Kasumi-1 (cell line): ENCODE measurements around the gene KIF5C.
"Not testable (repeated sequence)": the region's sequence is repeated elsewhere in the genome, so short reads cannot be mapped to it uniquely, and the experiment has no call there.

Experiments
- DNase-seq, 2 experiments: peaks; one replicate each; lab custom pipeline; 2025; lab: John Stamatoyannopoulos, UW

KIF5C gene

DNA sequence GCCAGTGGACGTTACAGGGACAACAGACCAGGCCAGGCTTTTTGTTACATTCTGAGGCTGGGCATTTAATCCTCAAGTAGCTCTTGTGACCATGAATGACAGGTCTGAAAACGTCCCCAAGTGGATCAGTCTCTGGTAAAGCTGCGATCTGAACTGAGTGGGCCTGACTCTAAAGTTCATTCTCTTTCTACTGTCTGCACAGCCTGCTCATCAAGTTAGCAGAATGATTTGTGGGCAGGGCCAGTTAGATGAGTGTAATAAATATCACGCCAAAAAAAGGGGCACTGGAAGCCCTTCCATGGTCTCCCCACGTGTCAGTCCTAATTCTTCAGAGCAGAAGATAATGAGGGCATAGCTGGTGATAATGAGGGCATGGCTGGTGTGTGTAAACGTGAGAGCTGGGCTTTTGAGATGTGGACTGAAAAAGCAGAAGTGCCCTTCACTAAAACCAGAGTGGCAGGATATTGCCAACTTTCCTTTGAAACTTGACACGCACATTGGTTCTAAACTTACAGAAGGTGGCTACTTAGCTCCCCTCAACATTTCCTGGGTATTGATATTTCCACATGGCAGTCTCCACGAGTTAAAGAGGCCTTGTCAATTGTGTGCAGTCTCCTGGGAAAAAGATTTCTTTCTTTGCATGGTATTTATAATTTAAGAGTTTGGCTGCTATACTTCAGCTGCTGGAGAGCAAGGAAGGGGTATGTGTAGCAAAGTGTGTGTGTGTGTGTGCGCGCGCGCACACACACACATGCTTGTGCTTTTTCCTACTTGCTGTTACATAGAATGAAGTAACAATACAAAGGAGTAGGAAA is 90.8 kb downstream of the KIF5C start:
- DNase-seq = peak; percentile 99

DNA sequence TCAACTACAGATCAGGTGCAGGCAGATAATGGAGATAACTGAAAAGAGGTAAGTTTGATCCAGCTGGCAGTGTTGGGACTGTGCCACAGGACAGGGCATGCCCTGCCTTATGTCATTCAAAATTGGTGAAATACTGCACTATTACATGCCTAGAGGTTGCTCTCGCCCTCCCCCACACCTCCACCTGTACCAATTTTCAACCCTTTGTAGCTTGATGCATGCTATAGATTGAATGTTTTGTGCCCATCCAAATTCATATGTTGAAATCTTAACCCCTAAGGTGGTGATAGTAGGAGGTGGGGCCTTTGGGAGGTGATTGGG is 91.4 kb downstream of the KIF5C start:
- DNase-seq = no peak

DNA sequence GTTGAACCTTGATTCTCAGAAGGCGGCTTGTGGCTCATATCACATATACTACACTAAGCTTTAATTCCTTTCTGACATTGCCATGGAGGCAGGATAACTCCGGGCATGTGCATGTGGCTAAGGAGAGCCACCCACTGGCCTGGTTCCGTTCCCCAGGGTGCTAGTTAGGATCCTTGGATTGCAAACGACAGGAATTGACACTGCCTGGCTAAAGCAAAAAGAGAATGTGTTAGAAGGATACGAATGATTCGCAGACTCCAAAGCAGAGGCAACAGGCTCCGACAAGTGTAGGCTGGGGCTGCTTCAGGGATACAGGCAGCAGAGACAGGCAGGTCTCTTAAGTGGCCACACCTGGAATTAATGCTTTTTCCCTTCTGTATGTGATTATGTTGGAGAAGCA is 92.0 kb downstream of the KIF5C start:
- DNase-seq = no peak

DNA sequence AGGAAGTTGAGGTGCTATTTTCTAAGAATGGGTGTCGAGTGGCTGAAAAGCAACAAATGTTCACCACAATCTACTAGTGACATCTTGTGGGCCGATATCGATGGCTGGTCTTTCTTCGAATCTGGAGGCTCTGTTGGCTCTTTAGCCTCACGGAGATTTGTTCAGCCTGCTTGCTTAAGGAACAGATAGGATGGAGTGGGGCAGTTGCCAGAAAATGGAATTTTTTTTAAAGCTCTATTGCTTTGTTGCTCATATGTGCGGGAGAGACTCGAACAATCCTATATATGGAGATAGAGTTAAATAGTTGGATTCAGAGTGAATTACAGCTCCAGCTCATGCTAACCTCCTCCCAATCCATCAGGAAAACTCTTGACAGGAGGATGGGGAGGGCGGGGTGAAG is 92.6 kb downstream of the KIF5C start:
- peak in 1 of 2 experiments; percentile 23 for DNase-seq

DNA sequence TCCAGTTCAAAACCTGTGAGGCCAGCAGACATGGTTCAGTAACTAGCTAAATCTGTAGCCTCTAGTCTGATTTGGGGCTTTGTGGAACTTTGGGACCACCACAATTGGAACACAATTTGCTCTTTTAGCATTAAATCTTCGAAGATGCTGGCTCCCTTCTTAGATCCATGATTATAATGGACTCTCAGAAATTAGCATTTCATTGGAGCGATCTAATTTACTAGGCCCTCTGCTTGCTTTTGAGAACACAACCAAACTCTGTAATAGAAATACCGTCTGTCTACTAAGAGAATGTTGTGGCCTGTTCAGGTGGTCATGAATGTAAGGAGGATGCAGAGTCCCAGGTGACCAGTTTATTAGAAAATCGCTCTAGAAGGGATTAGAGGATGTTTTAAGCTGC is 93.3 kb downstream of the KIF5C start:
- no peak for DNase-seq

DNA sequence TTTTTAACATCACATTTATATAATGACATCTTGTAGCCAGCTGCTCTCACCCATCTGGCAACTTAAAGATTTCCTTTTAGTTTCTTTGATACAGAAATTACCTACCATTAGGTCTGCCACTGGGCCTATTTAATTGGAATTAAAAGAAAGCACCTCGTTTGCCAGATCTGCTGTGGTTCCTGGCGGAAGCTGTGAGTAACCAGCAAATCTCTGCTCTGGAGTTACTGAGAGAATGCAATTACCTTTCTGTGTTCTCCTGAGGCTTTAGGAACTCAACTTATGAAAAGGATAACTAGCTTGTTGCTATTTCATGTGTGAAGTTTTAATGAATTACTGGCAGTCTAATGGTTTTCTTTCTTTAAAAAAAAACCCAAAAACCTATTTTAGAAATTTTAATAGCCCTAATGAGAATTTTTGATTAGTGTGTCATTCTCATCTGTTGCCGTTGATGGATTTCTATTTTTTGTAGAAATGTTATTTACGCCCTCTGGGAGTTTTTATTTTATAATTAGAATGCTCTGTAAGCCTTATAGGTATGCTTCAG is 93.8 kb downstream of the KIF5C start:
- DNase-seq = no peak

DNA sequence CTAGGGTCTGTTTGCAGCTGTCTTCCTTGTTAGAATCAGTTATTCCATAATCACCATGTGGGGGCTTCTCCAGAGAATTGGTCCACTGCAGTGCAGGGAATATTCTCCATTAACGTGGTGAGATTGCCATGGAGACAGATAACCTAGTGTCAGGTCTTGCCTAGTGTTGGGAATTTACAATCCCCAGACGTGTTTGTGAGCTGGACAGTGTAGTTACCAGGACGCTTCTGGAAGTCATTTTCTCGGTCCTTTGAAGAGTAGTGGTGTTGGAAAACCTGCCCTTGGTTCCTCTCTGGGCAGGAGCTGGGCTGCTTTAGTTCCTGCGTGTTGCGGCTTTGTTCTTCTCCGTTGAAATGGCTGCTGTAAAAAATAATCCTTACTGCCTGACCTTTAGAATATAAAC is 94.6 kb downstream of the KIF5C start:
- DNase-seq = no peak

DNA sequence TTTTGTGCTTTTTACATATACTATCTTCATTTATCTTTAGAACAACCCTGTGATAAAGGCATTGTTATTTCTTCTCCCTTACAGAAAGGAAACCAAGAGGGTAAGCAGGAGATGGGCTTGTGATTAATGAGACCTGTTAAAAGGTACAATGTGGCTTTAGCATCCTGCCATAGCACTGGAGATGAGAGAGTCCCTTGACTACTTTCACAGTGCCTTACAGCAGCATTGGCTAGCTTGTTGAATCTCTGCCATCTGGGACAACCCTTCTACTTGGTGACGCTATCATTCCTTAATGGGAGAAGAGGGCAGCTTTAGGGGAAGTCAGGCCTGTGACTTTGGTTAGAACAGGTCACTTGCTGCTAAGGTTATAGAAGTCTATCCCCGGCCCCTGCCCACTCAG is 95.4 kb downstream of the KIF5C start:
- DNase-seq = no peak

DNA sequence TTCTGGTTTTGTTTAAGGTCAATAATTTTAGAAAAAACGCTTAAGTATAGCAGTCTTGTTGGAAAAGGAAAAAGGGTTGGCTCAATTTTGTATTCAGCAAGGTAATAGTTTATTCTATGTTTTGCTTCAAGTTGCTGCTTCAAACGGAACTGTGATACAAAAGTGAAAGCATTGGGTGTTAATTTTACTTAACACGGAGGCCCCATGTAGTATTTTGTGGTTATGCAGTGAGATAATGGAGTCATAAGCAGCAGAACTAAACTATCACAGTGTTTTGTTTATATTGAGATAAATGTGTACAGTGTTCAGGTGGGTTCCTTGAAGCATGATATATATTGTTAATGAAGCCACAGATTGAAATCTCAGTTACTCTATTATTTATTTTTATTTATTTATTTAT is 96.5 kb downstream of the KIF5C start:
- no peak for DNase-seq

DNA sequence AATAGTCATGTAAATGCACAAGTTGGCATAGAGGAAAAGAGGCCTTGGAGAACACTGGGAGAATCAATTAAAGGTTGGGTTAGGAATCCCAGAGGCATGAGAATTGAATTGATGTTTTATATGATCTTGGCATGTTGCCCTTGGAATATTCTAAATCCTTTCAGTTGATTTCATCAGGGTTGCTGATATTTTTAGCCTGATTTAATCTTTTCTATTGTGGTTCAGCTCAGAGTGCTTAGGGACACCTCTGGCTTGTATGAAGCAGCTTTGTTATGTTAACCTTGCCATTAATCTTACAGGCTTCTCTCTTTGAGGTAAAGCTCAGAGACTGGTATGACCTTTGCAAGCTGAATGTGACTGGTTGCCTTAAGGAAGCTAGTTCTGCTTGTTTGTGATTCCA is 99.1 kb downstream of the KIF5C start:
- DNase-seq = no peak

DNA sequence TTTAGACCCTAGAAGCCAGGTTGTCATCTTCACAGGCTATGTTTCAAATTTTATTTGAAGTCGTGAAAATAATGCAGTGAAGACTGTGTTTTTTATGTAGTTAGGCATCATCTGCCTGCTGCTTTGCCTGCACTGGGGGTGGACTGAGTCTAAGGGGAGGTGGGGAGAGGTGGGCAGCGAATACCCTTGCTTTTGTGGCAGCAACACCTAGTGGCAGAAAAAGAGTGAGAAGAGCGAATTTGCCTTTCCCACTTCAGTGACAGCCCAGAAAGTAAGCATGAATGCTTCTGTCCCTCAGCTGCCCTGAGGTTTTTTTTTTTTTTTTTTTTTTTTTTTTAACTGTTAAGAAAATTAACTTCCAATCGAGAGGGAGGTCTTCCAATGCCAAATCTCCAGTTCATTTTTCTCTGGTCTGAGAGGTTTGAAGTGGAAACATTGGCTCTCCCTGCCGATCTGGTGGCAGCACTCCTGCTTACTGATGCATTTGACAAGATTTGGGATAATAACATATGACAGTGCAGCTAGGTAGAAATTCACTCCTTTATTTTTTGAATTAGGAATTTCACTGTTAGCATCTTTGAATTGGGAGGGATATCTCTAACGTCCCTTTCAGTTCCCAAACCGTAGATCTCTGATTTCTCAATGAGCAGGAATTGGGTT is 103.1 kb downstream of the KIF5C start:
- DNase-seq = peak in 1 of 2 experiments; percentile 17

DNA sequence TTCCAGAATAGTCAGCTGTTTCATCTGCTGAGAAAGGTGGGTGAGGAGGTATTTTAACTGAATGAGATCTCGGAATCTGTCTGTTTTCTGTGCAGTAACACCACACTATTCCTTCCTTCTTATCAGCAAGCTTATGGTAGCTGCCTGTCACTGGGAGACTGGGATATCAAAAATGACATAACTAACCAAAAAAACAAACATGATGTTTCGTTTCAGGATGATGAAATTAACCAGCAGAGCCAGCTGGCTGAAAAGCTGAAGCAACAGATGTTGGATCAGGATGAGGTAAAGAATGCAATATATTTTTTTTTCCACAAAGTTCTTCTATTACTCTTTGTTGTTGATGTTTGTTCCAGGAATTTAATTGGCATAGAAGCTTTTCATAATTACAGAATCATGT is 103.7 kb downstream of the KIF5C start:
- no peak for DNase-seq

DNA sequence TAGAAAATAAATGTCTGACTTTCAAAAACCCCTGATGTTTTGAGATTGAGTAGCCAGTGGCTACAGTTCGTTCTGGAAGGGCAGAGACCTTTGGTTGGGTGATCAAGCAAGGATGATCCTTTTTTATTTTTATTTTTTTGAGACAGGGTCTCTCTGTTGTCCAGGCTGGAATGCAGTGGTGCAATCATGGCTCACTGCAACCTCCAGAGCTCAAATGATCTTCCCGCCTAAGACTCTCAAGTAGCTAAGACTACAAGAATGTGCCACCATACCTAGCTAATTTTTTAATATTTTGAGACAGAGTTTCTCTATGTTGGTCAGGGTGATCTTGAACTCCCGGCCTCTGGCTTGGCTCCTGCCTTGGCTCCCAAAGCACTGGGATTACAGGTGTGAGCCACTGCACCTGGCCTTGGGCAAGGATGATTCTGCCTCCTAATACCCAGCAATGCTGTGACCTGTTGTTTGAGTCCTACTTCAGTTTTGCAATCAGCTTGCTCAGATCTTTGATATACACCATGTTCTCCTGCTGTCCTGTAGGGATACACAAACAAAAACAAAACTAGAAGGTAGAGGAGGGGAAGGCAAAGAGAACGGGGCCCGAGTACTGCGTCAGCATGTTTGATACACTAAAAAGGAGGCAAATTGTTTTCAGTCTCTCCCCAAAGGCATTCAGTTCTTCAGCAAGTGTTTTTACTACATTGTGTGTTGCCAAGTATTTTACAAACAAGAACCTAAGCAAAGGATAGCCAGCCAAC is 104.3 kb downstream of the KIF5C start:
- DNase-seq = no peak

DNA sequence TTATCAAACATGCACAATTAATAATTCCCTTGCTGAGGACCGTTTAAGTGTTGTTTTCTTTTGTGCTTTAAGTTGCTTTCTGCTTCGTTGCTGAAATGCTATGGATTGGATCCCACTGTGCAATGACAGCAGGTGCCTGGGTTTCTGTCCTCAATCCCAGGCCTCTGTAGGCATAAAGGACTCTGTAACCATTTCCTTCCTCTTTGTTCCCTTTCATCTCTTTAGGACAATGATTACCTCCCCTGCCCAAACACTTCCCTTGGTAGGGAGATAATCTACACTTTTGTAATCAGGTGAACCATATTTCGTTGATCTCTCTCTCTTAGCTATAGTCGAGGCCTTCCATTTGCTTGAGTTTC is 104.9 kb downstream of the KIF5C start:
- DNase-seq = peak in 1 of 2 experiments; percentile 26

DNA sequence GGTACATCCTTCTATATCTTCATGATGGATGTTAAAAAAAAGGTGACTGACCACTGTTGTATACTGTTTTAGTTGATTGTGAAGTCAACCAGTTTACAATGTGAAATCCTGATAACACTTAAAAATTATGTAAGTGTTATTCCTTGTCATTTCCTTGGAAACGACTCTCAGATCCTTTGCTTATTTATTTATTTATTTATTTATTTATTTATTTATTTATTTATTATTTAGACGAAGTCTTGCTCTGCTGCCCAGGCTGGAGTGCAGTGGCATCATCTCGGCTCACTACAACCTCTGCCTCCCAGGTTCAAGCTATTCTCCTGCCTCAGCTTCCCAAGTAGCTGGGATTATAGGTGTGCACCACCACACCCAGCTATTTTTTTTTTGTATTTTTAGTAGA is 105.5 kb downstream of the KIF5C start:
- DNase-seq = not testable (repeated sequence)

DNA sequence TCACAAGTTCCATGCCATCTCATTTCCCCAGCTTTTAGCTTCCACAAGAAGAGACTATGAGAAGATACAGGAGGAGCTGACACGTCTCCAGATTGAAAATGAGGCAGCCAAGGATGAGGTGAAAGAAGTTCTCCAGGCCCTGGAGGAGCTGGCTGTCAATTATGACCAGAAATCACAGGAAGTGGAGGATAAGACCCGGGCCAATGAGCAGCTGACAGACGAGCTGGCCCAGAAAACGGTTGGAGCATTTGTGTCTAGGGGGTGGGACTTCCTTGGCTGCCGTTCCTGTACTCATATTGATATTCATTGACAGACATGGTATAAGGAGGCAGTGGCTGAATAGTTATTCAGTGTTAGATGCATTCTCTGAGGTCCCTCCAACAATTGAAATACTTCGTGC is 106.3 kb downstream of the KIF5C start:
- DNase-seq = no peak

DNA sequence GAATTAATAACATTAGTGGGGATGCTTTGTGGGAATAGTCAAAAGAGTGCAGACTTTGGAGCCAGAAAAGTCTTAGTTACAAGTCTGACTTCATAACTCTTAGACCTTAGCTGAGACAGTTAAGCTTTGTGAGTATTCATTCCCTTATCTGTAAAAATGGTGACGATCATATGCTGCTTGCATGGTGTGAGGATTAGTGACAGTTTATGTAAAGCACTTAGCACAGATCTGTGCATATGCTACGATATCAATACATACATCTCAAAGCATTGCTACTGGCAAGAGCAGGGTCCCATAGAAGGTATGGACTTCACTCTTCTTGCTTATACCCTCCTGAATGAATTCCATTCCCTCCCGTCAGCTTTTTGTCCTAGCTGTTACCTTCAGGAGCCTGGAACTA is 106.8 kb downstream of the KIF5C start:
- no peak for DNase-seq

DNA sequence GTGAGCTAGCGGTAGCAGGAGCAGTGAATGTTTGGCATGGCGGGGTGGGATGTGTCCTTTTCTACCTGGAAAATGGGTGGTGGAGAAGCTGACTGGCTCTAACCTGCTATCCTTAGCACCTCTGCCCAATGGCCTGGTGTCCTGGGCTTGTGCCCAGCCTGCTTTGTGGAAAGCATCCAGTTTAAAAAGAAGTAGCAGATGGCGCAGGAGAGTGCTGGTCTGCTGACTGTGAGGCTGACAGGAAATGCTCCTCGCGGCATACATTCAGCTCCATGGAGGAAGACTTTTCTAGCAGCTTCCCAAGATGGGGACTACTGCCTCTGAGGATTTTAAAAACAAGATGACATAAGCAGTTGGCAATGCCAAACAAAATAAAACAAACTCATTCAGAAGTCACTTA is 107.3 kb downstream of the KIF5C start:
- DNase-seq = no peak

DNA sequence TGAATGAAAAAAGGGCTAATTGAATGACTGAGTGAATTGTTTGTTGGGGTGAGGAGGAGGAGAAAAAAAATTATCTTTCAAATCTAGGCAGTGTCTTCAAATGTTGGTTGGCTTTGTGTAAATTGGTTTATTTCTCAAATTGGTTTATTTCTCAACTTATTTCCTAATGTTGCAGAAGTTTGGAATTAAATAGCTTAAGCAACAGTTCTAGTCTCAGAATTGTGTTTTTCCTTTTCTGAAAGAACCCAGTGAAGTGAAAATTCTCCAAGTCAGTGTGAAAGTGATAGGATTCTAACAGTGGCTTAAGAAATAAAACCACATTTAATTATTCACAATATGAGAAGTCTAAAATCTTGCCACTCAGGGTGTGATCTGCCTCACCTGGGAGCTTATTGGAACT is 108.9 kb downstream of the KIF5C start:
- DNase-seq = no peak

DNA sequence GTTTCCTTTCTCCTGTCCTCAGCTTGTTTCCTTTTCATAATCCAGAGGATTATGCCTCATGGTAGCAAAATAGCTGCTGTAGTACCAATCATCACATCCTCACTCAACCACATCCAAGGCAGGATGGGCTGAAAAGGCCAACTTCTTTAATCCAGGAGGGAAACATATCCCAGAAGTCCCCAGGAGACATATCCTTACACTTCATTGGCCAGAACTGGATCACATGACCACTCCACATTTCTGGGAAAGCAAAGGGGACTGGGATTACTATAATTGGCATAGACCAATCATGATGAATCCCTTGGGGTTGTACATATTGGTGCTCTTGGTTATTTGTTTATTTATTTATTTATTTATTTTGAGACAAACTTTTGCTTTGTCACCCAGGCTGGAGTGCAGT is 109.4 kb downstream of the KIF5C start:
- DNase-seq = no peak

DNA sequence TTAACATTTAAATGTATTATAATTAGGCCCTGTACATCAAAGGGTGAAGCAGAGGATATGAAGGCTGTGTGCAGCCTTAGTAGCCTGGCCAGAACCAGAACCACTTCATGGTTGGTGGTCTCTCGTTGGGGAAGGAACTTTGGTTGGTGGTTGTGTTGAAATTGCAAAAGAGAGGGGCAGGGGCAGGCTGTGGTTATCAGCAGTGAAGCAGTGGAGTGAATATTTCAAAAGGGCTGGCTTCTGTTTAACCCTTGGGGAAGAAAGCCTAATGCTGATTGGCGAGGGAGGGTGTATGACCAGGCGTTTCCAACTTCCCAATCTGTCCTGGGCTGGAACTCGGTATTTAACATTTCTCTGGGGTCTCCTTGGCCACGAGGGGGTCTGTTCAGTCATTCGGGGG is 112.3 kb downstream of the KIF5C start:
- no peak for DNase-seq

DNA sequence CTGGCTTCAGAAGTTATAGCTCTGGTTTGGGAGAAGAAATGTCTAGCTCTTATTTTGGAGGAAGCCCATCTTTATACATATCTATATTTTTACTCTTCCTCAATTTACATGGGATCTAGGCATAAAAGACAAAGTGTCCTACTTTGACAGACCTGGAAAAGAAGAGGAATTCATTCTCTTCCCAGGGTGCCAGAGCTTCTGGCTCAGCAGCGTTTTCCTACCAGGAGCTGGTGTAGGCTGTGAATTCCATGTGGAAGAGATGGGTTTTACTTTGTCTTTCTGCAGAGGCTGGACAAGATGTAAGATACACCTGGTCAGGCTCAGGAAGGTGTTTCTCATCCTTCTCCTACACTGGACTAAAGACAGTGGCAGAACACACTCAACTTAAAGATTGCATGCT is 113.3 kb downstream of the KIF5C start:
- no peak for DNase-seq

DNA sequence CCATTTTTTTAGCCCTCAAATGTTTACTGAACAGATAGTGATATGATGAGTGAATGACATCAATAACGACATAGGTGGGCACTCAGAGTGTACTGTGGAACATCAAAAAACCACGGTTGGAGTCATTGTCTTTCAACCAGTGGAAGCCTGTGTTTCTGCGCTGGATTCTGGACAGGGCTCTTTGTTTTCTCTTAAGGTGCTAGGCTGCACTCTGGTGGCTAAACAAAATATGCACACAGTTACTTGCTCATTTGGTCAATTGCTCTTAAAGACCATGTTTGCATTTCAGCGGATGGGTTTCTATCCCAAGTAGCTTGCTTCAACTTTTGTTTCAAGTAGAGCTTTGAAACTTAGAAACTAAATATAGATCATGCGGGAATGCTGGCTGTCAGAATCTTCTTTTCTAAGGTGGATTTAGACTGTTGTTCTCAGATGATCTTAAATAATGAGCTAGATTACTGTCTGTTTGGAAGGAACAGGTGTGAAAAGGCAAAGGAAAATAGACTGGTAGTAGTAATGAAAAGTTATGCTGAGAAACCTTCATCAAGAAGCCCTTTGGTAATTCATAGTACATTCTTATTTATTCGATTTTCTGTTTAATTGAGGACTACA is 115.0 kb downstream of the KIF5C start:
- DNase-seq = peak; percentile 90 to 93
